OCI-LY7 (cell line): Measurements from ENCODE around the gene PALLD.

Experiments used
- CTCF ChIP-seq: fragments of 200-600 bp; sonication (generic); conservative IDR thresholded peaks from 2 replicates; pipeline ENCODE4 v1.5.1; 2014; ENCODE audit warnings: mild to moderate bottlenecking, antibody characterized with exemption, low read length, moderate library complexity, mixed read lengths
- EZH2phosphoT487 ChIP-seq: fragments of 200-600 bp; sonication (generic); IDR thresholded peaks from 2 replicates; pipeline ENCODE4 v1.6.1; 2018; ENCODE audit warnings: low read depth, borderline replicate concordance, mild to moderate bottlenecking, mixed run types, antibody characterized with exemption, low read length, moderate library complexity, mixed read lengths

DNA sequence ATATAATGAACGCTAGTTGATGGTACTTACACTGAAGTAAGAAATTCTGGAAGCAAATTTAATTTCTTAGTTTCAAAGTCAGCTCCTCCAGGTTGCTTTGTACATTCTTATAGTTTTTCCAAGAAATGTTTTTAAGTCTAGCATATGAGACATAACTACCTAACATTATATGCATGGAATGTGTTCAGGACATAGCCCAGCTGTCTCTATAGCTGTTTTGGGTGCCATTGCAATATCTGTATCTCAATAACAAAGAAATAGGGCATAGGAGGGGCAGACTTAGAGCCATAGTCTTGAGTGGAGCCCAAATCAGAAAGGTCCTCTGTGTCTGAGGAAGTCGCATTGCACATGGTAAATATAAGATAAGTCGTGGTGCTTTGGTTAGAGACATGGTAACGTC lies 369.8 kb downstream of the PALLD start:
- TF ChIP-seq CTCF: no peak
- no peak for TF ChIP-seq EZH2phosphoT487
